Thyroid gland (tissue), 4 donors: ENCODE measurements around the gene TTBK2.

Experiments
- POLR2A ChIP-seq, 2 donors: fragments of 450-650 bp; IDR thresholded peaks; one replicate each; pipeline ENCODE4 v1.6.1; 2017; ENCODE audit warnings: antibody characterized with exemption in 2 of 2, mild to moderate bottlenecking in 2 of 2, moderate library complexity in 1 of 2
- TF ChIP-seq, protein P1 (sequence below), 6 experiments: fragments of 200-600 bp in 3 of 6; fragments of 450-650 bp in 3 of 6; sonication (generic) in 3 of 6; IDR thresholded peaks; one replicate each; pipeline ENCODE4 v1.5.1; 2016 to 2019; ENCODE audit warnings: antibody characterized with exemption in 6 of 6, mild to moderate bottlenecking in 2 of 6, inconsistent platforms in 1 of 6, moderate library complexity in 1 of 6

DNA sequence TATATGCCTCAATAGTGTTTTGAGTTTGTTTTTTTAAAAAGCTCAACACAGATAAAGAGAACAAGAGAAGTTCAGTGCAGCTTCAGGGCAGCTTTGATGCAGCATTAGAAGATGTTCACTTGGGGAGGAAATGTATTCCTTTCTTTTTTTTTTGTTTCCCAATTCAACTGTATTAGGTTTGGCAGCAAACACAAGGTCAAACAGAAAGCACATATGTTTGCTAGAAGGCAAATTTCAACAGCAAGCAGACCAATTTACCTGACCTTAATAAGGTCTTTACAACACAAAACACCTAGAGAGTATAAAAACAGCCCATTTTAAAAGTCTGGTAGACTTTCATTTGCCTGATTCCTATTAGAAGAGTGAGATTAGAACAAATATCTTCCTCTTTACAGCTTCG is 176.4 kb downstream of the TTBK2 start:
- TF ChIP-seq, protein P1, sequence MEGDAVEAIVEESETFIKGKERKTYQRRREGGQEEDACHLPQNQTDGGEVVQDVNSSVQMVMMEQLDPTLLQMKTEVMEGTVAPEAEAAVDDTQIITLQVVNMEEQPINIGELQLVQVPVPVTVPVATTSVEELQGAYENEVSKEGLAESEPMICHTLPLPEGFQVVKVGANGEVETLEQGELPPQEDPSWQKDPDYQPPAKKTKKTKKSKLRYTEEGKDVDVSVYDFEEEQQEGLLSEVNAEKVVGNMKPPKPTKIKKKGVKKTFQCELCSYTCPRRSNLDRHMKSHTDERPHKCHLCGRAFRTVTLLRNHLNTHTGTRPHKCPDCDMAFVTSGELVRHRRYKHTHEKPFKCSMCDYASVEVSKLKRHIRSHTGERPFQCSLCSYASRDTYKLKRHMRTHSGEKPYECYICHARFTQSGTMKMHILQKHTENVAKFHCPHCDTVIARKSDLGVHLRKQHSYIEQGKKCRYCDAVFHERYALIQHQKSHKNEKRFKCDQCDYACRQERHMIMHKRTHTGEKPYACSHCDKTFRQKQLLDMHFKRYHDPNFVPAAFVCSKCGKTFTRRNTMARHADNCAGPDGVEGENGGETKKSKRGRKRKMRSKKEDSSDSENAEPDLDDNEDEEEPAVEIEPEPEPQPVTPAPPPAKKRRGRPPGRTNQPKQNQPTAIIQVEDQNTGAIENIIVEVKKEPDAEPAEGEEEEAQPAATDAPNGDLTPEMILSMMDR (IDR thresholded peaks at IDR 0.05), result no peak
- TF ChIP-seq POLR2A (IDR thresholded peaks at IDR 0.05), result no peak
